Stomach (tissue), 9 donors: ENCODE results near the gene TRABD2B. TPM values are rescaled to one million over a fixed set of nuclear protein-coding genes. Genes with fewer than 3 reads are reported as not detected.

Source experiments
- DNase-seq, 2 donors: peaks; one replicate each; pipeline versions ENCODE4 v3.0.0 to v3.0.0-alpha.2; 2013 to 2019
- H3K27ac ChIP-seq, 5 donors: fragments of 200-600 bp in 4 of 5; sonication (generic) in 4 of 5; one replicate each; pipeline ENCODE4 v1.5.1; 2013 to 2019; ENCODE audit warnings: mild to moderate bottlenecking in 1 of 5, moderate library complexity in 1 of 5
- H3K27me3 ChIP-seq, 3 donors: fragments of 200-600 bp; sonication (generic); one replicate each; pipeline ENCODE4 v1.5.1; 2017 to 2019; ENCODE audit warnings: mixed run types in 1 of 3
- H3K36me3 ChIP-seq, 4 donors: fragments of 200-600 bp; sonication (generic); 1 replicate in 3 of 4; 2 replicates in 1 of 4; pipeline ENCODE4 v1.5.1; 2016 to 2019
- H3K4me1 ChIP-seq, 4 donors: fragments of 200-600 bp; sonication (generic); one replicate each; pipeline ENCODE4 v1.5.1; 2016 to 2019
- H3K4me3 ChIP-seq, 4 donors: fragments of 200-600 bp; sonication (generic) in 3 of 4; one replicate each; pipeline ENCODE4 v1.5.1; 2016 to 2019; ENCODE audit warnings: mild to moderate bottlenecking in 1 of 4
- H3K9me3 ChIP-seq, 4 donors: fragments of 200-600 bp; sonication (generic); one replicate each; pipeline ENCODE4 v1.5.1; 2016 to 2019
- EP300 ChIP-seq: sonication (generic); formaldehyde crosslinking; IDR thresholded peaks from one replicate; pipeline ENCODE4 v1.6.1; 2017; ENCODE audit warnings: antibody characterized with exemption
- POLR2A ChIP-seq, 4 donors: fragments of 450-650 bp; IDR thresholded peaks; one replicate each; pipeline ENCODE4 v1.6.1; 2016; ENCODE audit warnings: antibody characterized with exemption in 4 of 4, control low read depth in 2 of 4, mild to moderate bottlenecking in 1 of 4, moderate library complexity in 1 of 4
- POLR2AphosphoS5 ChIP-seq, 3 donors: sonication (generic); formaldehyde crosslinking; IDR thresholded peaks; one replicate each; pipeline ENCODE4 v1.6.1; 2016; ENCODE audit warnings: antibody characterized with exemption in 3 of 3
- WGBS, 5 donors: extraction: QIAGEN DNeasy Blood & Tissue Kit in 3 of 5; methylation state at CpG; one replicate each; pipeline versions ENCODE4 v1.1.5 to v1.1.7; 2013 to 2018; 5-methylcytosine and 5-hydroxymethylcytosine counted together
- intact Hi-C: fragments of 100-400 bp; cut with DNase I; formaldehyde crosslinking; loops from one replicate; pipeline ENCODE4 v1.15.1; 2023; ENCODE audit warnings: low total_unique reads
- polyA plus RNA-seq, 3 donors: library from polyadenylated mRNA; stranded (reverse); fragments of 200-250 nt; gene quantifications; one replicate each; pipeline ENCODE4 v1.2.3, GENCODE V29; 2013
- total RNA-seq, 5 donors: library from RNA; depleted of rRNA; stranded (reverse); fragments of >200 nt; gene quantifications; one replicate each; pipeline versions ENCODE4 v1.1.0 to v1.2.3, GENCODE V29; 2014 to 2016
- TF ChIP-seq, protein P1 (sequence below), 7 experiments: fragments of 450-650 bp in 4 of 7; fragments of 200-600 bp in 3 of 7; sonication (generic) in 3 of 7; IDR thresholded peaks; one replicate each; pipeline ENCODE4 v1.5.1; 2016 to 2019; ENCODE audit warnings: antibody characterized with exemption in 7 of 7, control low read depth in 2 of 7, mild to moderate bottlenecking in 1 of 7
- donor health status: healthy with polysubstance abuse.
- donor health status: Bipolar disorder and iron deficiency.
- donor health status: healthy.

TRABD2B gene
- total and polyA plus RNA-seq, 8 donors: 0.31 to 2.0 (median 0.93) TPM; not detected in 1

GRCh38 chr1:48003741-48004531, 6.8 kb upstream of the TRABD2B start:
- H3K36me3 ChIP-seq: no peaks in the 10 kb centered on the region
- peaks cover 0 to 21% (median 0%) of the 10 kb centered on the region in 3 donors for H3K27me3 ChIP-seq
- no peak overlapping the region for H3K4me3 ChIP-seq
- intact Hi-C loops: no loop called here
- no peak for TF ChIP-seq EP300
- TF ChIP-seq POLR2AphosphoS5 (IDR thresholded peaks at IDR 0.05): no peak
- TF ChIP-seq, protein P1, sequence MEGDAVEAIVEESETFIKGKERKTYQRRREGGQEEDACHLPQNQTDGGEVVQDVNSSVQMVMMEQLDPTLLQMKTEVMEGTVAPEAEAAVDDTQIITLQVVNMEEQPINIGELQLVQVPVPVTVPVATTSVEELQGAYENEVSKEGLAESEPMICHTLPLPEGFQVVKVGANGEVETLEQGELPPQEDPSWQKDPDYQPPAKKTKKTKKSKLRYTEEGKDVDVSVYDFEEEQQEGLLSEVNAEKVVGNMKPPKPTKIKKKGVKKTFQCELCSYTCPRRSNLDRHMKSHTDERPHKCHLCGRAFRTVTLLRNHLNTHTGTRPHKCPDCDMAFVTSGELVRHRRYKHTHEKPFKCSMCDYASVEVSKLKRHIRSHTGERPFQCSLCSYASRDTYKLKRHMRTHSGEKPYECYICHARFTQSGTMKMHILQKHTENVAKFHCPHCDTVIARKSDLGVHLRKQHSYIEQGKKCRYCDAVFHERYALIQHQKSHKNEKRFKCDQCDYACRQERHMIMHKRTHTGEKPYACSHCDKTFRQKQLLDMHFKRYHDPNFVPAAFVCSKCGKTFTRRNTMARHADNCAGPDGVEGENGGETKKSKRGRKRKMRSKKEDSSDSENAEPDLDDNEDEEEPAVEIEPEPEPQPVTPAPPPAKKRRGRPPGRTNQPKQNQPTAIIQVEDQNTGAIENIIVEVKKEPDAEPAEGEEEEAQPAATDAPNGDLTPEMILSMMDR (IDR thresholded peaks at IDR 0.05): no peak
- TF ChIP-seq POLR2A (IDR thresholded peaks at IDR 0.05): no peak
- H3K27ac ChIP-seq: no peak overlapping the region
- no peaks in the 10 kb centered on the region for H3K4me1 ChIP-seq
- WGBS, 5 donors: 42 to 63% (median 49%) methylated on average over 6 of the region's 6 CpGs
- DNase-seq: no peak
- H3K9me3 ChIP-seq: no peaks in the 10 kb centered on the region

DNA sequence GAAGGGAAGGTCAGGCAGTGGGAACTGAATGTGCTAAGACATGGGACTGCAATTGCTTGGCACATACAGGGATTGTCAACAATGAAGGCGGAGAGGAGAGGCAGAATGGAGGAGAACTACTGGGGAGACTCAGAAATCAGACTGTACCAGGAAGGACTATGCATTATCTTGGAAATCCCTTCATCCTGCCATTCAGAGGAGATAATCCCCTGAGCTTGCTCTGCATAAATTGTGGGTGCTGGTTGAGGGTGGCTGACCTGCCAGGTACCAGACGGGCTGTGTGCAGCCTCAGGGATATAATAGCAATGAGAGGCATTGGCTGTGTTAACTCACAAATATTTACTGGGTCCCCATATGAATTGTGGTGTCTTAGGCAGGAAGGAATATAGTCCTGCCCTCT, 5.0 kb upstream of the TRABD2B start:
- Histone ChIP-seq H3K27ac (no peak overlapping the region), H3K9me3 (no peaks in the 10 kb centered on the region), H3K4me3 (no peak overlapping the region), H3K4me1 (peaks cover 0 to 8% (median 5%) of the 10 kb centered on the region in 4 donors), H3K27me3 (peaks cover 0 to 37% (median 11%) of the 10 kb centered on the region in 3 donors), H3K36me3 (no peaks in the 10 kb centered on the region)
- no peak for DNase-seq
- intact Hi-C loops: no loop called here
- TF ChIP-seq POLR2A (IDR thresholded peaks at IDR 0.05) (no peak), EP300 (no peak), POLR2AphosphoS5 (IDR thresholded peaks at IDR 0.05) (no peak)
- WGBS, 5 donors: 87 to 94% (median 93%) methylated on average over 2 of the region's 2 CpGs

- peaks cover 4 to 42% (median 15%) of the 10 kb centered on the region in 3 donors for H3K27me3 ChIP-seq
- WGBS, 5 donors: 57 to 67% (median 64%) methylated on average over 2 of the region's 2 CpGs
Measured at GRCh38 chr1:48001696-48002095, 4.5 kb upstream of the TRABD2B start.

GRCh38 chr1:48000883-48001282, 3.7 kb upstream of the TRABD2B start:
- Histone ChIP-seq H3K27ac (no peak overlapping the region), H3K4me1 (peaks cover 9 to 20% (median 16%) of the 10 kb centered on the region in 4 donors), H3K27me3 (peaks cover 6 to 50% (median 23%) of the 10 kb centered on the region in 3 donors), H3K9me3 (no peaks in the 10 kb centered on the region), H3K36me3 (no peaks in the 10 kb centered on the region), H3K4me3 (no peak overlapping the region)
- DNase-seq: no peak
- TF ChIP-seq, protein P1 (IDR thresholded peaks at IDR 0.05): no peak
- TF ChIP-seq POLR2A (IDR thresholded peaks at IDR 0.05) (no peak), EP300 (no peak), POLR2AphosphoS5 (IDR thresholded peaks at IDR 0.05) (no peak)
- WGBS, 5 donors: 94 to 100% (median 100%) methylated on average over 1 of the region's 1 CpG
- intact Hi-C loops: no loop called here

More at GRCh38 chr1:48001696-48002095, 4.5 kb upstream of the TRABD2B start:
- H3K36me3 ChIP-seq: no peaks in the 10 kb centered on the region
- intact Hi-C loops: no loop called here
- TF ChIP-seq EP300 (no peak), POLR2AphosphoS5 (IDR thresholded peaks at IDR 0.05) (no peak), POLR2A (IDR thresholded peaks at IDR 0.05) (no peak)
- TF ChIP-seq, protein P1 (IDR thresholded peaks at IDR 0.05): no peak
- H3K9me3 ChIP-seq: no peaks in the 10 kb centered on the region
- H3K4me3 ChIP-seq: no peak overlapping the region
- no peak overlapping the region for H3K27ac ChIP-seq
- DNase-seq: no peak
- peaks cover 4 to 12% (median 9%) of the 10 kb centered on the region in 4 donors for H3K4me1 ChIP-seq

DNA sequence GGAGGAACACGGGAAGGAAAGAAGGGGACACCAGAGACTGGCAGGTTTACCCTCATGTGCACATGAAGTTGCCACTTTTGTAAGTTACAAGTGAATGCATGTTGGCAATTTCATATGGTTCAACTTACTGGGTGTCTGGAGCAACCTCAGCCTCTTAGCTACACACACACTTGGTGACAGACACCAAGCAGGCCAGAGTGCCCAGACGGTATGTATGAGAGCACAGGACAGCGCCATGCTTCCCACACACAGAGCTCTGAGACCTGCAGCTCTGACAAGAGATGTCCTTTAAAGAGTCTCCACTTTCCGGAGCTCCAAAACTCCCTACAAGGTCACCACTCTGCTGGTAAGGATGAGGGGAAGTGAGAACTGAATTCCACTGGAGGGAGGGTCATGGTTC, 1.9 kb upstream of the TRABD2B start:
- intact Hi-C loops: no loop called here
- Histone ChIP-seq H3K4me1 (peaks cover 9 to 20% (median 16%) of the 10 kb centered on the region in 4 donors), H3K9me3 (no peaks in the 10 kb centered on the region), H3K27ac (no peak overlapping the region), H3K27me3 (peaks cover 6 to 58% (median 25%) of the 10 kb centered on the region in 3 donors), H3K4me3 (no peak overlapping the region), H3K36me3 (no peaks in the 10 kb centered on the region)
- DNase-seq: no peak
- WGBS, 5 donors: 79 to 98% (median 85%) methylated on average over 4 of the region's 4 CpGs
- TF ChIP-seq, protein P1 (IDR thresholded peaks at IDR 0.05): no peak
- no peak for TF ChIP-seq POLR2A (IDR thresholded peaks at IDR 0.05)
- TF ChIP-seq EP300: no peak
- no peak for TF ChIP-seq POLR2AphosphoS5 (IDR thresholded peaks at IDR 0.05)
